SK-N-MC (cell line): ENCODE results near the gene RPL18A.

Experiments
- DNase-seq: peaks from one replicate; pipeline ENCODE4 v3.0.0-alpha.2; 2011; ENCODE audit warnings: low read depth, low spot score
- H3K27ac ChIP-seq: fragments of 200-600 bp; sonication (generic); 2 replicates; pipeline ENCODE4 v1.5.1; 2016; ENCODE audit warnings: mixed run types
- H3K36me3 ChIP-seq: fragments of 200-600 bp; sonication (generic); 2 replicates; pipeline ENCODE4 v1.6.1; 2017; ENCODE audit warnings: antibody characterized with exemption, low read length, mixed read lengths; ENCODE audit not compliant: insufficient read depth
- H3K4me3 ChIP-seq: fragments of 200-600 bp; sonication (generic); 2 replicates; pipeline ENCODE4 v1.5.1; 2016
- H3K9ac ChIP-seq: fragments of 200-600 bp; sonication (generic); 2 replicates; pipeline ENCODE4 v1.8.0; 2017; ENCODE audit warnings: mixed run types, mixed read lengths; ENCODE audit not compliant: insufficient read length
- H3K9me3 ChIP-seq: fragments of 200-600 bp; sonication (generic); 2 replicates; pipeline ENCODE4 v1.6.1; 2017; ENCODE audit warnings: low read depth, mild to moderate bottlenecking, antibody characterized with exemption, low read length, moderate library complexity, mixed read lengths
- EZH2 ChIP-seq: fragments of 200-600 bp; sonication (generic); IDR thresholded peaks from one replicate; pipeline ENCODE4 v1.6.1; 2017; ENCODE audit warnings: antibody characterized with exemption
- FOXP2 ChIP-seq: optimal IDR thresholded peaks from 2 replicates; pipeline ENCODE3; 2011; ENCODE audit warnings: mild to moderate bottlenecking, moderate library complexity; ENCODE audit not compliant: insufficient read depth; ENCODE audit errors: extremely low read length, control extremely low read depth
- POLR2AphosphoS5 ChIP-seq: IDR thresholded peaks from 2 replicates; pipeline ENCODE4 v1.6.1; 2012; ENCODE audit warnings: mild to moderate bottlenecking, low read depth, low read length, borderline replicate concordance

The RPL18A gene

GRCh38 chr19:17909003-17909732 lies 49.5 kb downstream of the RPL18A start:
- no peak overlapping the region for H3K9ac ChIP-seq
- no peak overlapping the region for H3K4me3 ChIP-seq
- no peaks in the 10 kb centered on the region for H3K9me3 ChIP-seq
- no peaks in the 10 kb centered on the region for H3K36me3 ChIP-seq
- no peak overlapping the region for H3K27ac ChIP-seq
- no peak for TF ChIP-seq POLR2AphosphoS5
- no peak for TF ChIP-seq FOXP2
- TF ChIP-seq EZH2 = no peak
- DNase-seq = no peak

GRCh38 chr19:17910791-17911360 lies 51.2 kb downstream of the RPL18A start:
- no peak for TF ChIP-seq FOXP2
- TF ChIP-seq POLR2AphosphoS5 = no peak
- no peak for TF ChIP-seq EZH2
- no peak overlapping the region for H3K9ac ChIP-seq
- no peak overlapping the region for H3K27ac ChIP-seq
- no peaks in the 10 kb centered on the region for H3K9me3 ChIP-seq
- no peak for DNase-seq
- H3K36me3 ChIP-seq = no peaks in the 10 kb centered on the region
- no peak overlapping the region for H3K4me3 ChIP-seq
